HEK293 (cell line): Measurements from ENCODE around the gene SLC26A4.

ENCODE experiments used
- CTCF ChIA-PET: fragments of 350-600 bp; formaldehyde crosslinking; extraction: SDS; loops from one replicate; lab custom pipeline; 2021; ENCODE audit warnings: antibody characterized with exemption; lab: Yijun Ruan, JAX
- POLR2A ChIA-PET: fragments of 300-600 bp; formaldehyde crosslinking; extraction: SDS; loops from one replicate; lab custom pipeline; 2020; ENCODE audit warnings: antibody characterized with exemption, inconsistent platforms; lab: Yijun Ruan, JAX
- H3K27ac ChIP-seq: fragments of 200-500 bp; sonication (Bioruptor generic); 2 replicates; pipeline ENCODE4 v1.5.1; 2014; ENCODE audit warnings: low read depth, low read length, control low read depth, inconsistent platforms; ENCODE audit errors: extremely low read depth
- H3K36me3 ChIP-seq, 2 experiments: fragments of 200-500 bp in 1 of 2; sonication (Bioruptor generic) in 1 of 2; 1 replicate in 1 of 2; 2 replicates in 1 of 2; pipeline ENCODE4 v1.5.1; 2014 to 2017; ENCODE audit warnings: inconsistent platforms in 2 of 2, low read length in 2 of 2; ENCODE audit not compliant: control insufficient read depth in 2 of 2, insufficient read depth in 1 of 2
- H3K4me1 ChIP-seq: fragments of 200-500 bp; sonication (Bioruptor generic); 2 replicates; pipeline ENCODE4 v1.5.1; 2014; ENCODE audit warnings: mild to moderate bottlenecking, low read length, inconsistent platforms; ENCODE audit not compliant: control insufficient read depth, insufficient read depth
- H3K4me3 ChIP-seq: 2 replicates; pipeline ENCODE4 v1.5.1; 2011; ENCODE audit warnings: low read depth, mild to moderate bottlenecking, control low read depth, low read length, moderate library complexity
- H3K9me3 ChIP-seq: fragments of 200-500 bp; sonication (Bioruptor generic); 2 replicates; pipeline ENCODE4 v1.5.1; 2014; ENCODE audit warnings: low read depth, low read length, inconsistent platforms; ENCODE audit not compliant: control insufficient read depth, insufficient read depth
- FEZF1 ChIP-seq: fragments of 450-650 bp; formaldehyde crosslinking; IDR thresholded peaks from 2 replicates; pipeline ENCODE4 v1.5.1; 2016; ENCODE audit warnings: missing biosample characterization, missing genetic modification characterization
- HOXC10 ChIP-seq: sonication (generic); formaldehyde crosslinking; IDR thresholded peaks from 2 replicates; pipeline ENCODE4 v1.8.1; 2023; ENCODE audit warnings: mild to moderate bottlenecking, missing genetic modification reagents
- KLF16 ChIP-seq: fragments of 450-650 bp; formaldehyde crosslinking; IDR thresholded peaks from 2 replicates; pipeline ENCODE4 v1.5.1; 2017; ENCODE audit warnings: missing biosample characterization, missing genetic modification characterization
- KLF8 ChIP-seq: fragments of 450-650 bp; formaldehyde crosslinking; IDR thresholded peaks from 2 replicates; pipeline ENCODE4 v1.5.1; 2016; ENCODE audit warnings: missing biosample characterization, missing genetic modification characterization
- SETDB1 ChIP-seq: IDR thresholded peaks from one replicate; pipeline ENCODE4 v1.6.1; 2017; ENCODE audit warnings: mild to moderate bottlenecking, low read length, moderate library complexity, mixed read lengths; ENCODE audit not compliant: insufficient read length
- SP3 ChIP-seq: fragments of 450-650 bp; formaldehyde crosslinking; IDR thresholded peaks from 2 replicates; pipeline ENCODE4 v1.5.1; 2016; ENCODE audit warnings: missing biosample characterization, missing genetic modification characterization
- ZEB2 ChIP-seq: fragments of 450-650 bp; formaldehyde crosslinking; IDR thresholded peaks from 2 replicates; pipeline ENCODE4 v1.5.1; 2016; ENCODE audit warnings: missing biosample characterization, missing genetic modification characterization
- ZFP3 ChIP-seq: fragments of 450-650 bp; formaldehyde crosslinking; IDR thresholded peaks from 2 replicates; pipeline ENCODE4 v1.5.1; 2016; ENCODE audit warnings: low read depth, missing biosample characterization, missing genetic modification characterization
- ZNF140 ChIP-seq: fragments of 450-650 bp; formaldehyde crosslinking; IDR thresholded peaks from 2 replicates; pipeline ENCODE4 v1.5.1; 2016; ENCODE audit warnings: missing biosample characterization, missing genetic modification characterization
- ZNF174 ChIP-seq: fragments of 450-650 bp; formaldehyde crosslinking; IDR thresholded peaks from 2 replicates; pipeline ENCODE4 v1.5.0; 2017; ENCODE audit warnings: missing biosample characterization, mild to moderate bottlenecking, missing genetic modification characterization
- ZNF23 ChIP-seq: fragments of 450-650 bp; formaldehyde crosslinking; IDR thresholded peaks from 2 replicates; pipeline ENCODE4 v1.5.1; 2016; ENCODE audit warnings: missing biosample characterization, missing genetic modification characterization, borderline replicate concordance
- ZNF274 ChIP-seq, 2 experiments: fragments of 200-500 bp in 1 of 2; fragments of 450-650 bp in 1 of 2; sonication (Bioruptor generic) in 1 of 2; formaldehyde crosslinking in 1 of 2; IDR thresholded peaks; 2 replicates each; pipeline versions ENCODE4 v1.5.1 to v1.6.1; 2014 to 2016; ENCODE audit warnings: borderline replicate concordance in 1 of 2, inconsistent platforms in 1 of 2, low read length in 1 of 2, missing biosample characterization in 1 of 2, missing genetic modification characterization in 1 of 2
- ZNF292 ChIP-seq: fragments of 450-650 bp; formaldehyde crosslinking; IDR thresholded peaks from 2 replicates; pipeline ENCODE4 v1.5.1; 2016; ENCODE audit warnings: low read depth, missing biosample characterization, missing genetic modification characterization, borderline replicate concordance
- ZNF335 ChIP-seq: fragments of 450-650 bp; formaldehyde crosslinking; conservative IDR thresholded peaks from 2 replicates; pipeline ENCODE4 v1.5.1; 2016; ENCODE audit warnings: missing biosample characterization, missing genetic modification characterization
- ZNF433 ChIP-seq: fragments of 450-650 bp; formaldehyde crosslinking; IDR thresholded peaks from 2 replicates; pipeline ENCODE4 v1.5.1; 2016; ENCODE audit warnings: missing biosample characterization, missing genetic modification characterization, low read depth
- ZNF555 ChIP-seq: fragments of 450-650 bp; formaldehyde crosslinking; conservative IDR thresholded peaks from 2 replicates; pipeline ENCODE4 v1.5.1; 2017; ENCODE audit warnings: missing biosample characterization, mild to moderate bottlenecking, missing genetic modification characterization, inconsistent platforms
- ZNF629 ChIP-seq: fragments of 450-650 bp; formaldehyde crosslinking; IDR thresholded peaks from 2 replicates; pipeline ENCODE4 v1.5.1; 2017; ENCODE audit warnings: missing biosample characterization, missing genetic modification characterization
- ZNF747 ChIP-seq: fragments of 450-650 bp; formaldehyde crosslinking; IDR thresholded peaks from 2 replicates; pipeline ENCODE4 v1.5.1; 2016; ENCODE audit warnings: missing biosample characterization, missing genetic modification characterization
- ZNF792 ChIP-seq: fragments of 450-650 bp; formaldehyde crosslinking; IDR thresholded peaks from 2 replicates; pipeline ENCODE4 v1.5.1; 2016; ENCODE audit warnings: missing biosample characterization, missing genetic modification characterization
- ZNF837 ChIP-seq: fragments of 450-650 bp; formaldehyde crosslinking; IDR thresholded peaks from 2 replicates; pipeline ENCODE4 v1.5.1; 2016; ENCODE audit warnings: missing biosample characterization, missing genetic modification characterization
- TF ChIP-seq, protein P1 (sequence below): fragments of 450-650 bp; formaldehyde crosslinking; IDR thresholded peaks from 2 replicates; pipeline ENCODE4; 2016; ENCODE audit warnings: missing biosample characterization, missing genetic modification characterization
- TF ChIP-seq, protein P2 (sequence below): fragments of 450-650 bp; formaldehyde crosslinking; optimal IDR thresholded peaks from 2 replicates; pipeline ENCODE3; 2016; ENCODE audit warnings: missing biosample characterization, mild to moderate bottlenecking, missing genetic modification characterization
- TF ChIP-seq, protein P3 (sequence below): sonication (generic); formaldehyde crosslinking; IDR thresholded peaks from 2 replicates; pipeline ENCODE4 v1.8.1; 2022; ENCODE audit warnings: mild to moderate bottlenecking, moderate library complexity, missing genetic modification reagents
- TF ChIP-seq, protein P4 (sequence below): fragments of 450-650 bp; formaldehyde crosslinking; IDR thresholded peaks from 2 replicates; pipeline ENCODE4 v1.5.1; 2016; ENCODE audit warnings: missing biosample characterization, missing genetic modification characterization
- TF ChIP-seq, protein P5 (sequence below): fragments of 450-650 bp; formaldehyde crosslinking; IDR thresholded peaks from 2 replicates; pipeline ENCODE4 v1.5.1; 2016; ENCODE audit warnings: missing biosample characterization, missing genetic modification characterization
- TF ChIP-seq, protein P6 (sequence below): fragments of 450-650 bp; formaldehyde crosslinking; IDR thresholded peaks from 2 replicates; pipeline ENCODE4 v1.5.1; 2016; ENCODE audit warnings: missing biosample characterization, missing genetic modification characterization

Gene SLC26A4

DNA sequence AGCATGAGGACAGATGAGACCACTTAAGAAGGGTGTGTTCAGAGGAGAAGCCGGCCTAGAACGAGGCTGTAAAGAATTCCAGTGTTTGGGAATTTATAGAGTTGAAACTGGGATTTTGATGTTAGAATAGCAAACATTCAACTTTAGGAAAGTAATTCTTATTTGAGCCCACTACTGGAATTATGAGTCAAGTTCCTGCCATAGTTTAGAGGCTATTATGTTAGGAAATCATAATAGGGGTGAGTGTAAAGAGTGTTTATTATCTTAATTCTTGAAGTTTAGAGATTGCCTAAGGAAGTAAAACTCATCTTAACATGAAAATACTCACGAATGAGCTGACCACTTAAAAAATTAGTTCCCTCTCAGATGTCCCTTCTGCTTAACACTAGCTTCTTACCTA, 85.4 kb downstream of the SLC26A4 start:
- H3K9me3 ChIP-seq = no peaks in the 10 kb centered on the region
- H3K36me3 ChIP-seq = peaks cover 16 to 17% of the 10 kb centered on the region in 2 experiments
- TF ChIP-seq ZNF433 (tag by site-specific recombination) = no peak
- no peak for TF ChIP-seq ZNF629 (tag by site-specific recombination)
- no peak for TF ChIP-seq ZNF837 (tag by site-specific recombination)
- TF ChIP-seq, protein P1, sequence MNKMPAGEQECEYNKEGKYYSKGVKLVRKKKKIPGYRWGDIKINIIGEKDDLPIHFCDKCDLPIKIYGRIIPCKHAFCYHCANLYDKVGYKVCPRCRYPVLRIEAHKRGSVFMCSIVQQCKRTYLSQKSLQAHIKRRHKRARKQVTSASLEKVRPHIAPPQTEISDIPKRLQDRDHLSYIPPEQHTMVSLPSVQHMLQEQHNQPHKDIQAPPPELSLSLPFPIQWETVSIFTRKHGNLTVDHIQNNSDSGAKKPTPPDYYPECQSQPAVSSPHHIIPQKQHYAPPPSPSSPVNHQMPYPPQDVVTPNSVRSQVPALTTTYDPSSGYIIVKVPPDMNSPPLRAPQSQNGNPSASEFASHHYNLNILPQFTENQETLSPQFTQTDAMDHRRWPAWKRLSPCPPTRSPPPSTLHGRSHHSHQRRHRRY = no peak
- TF ChIP-seq ZNF792 (tag by site-specific recombination) = no peak
- TF ChIP-seq KLF16 (tag by site-specific recombination) = no peak
- TF ChIP-seq ZNF335 = no peak
- TF ChIP-seq ZNF23 (tag by site-specific recombination) = no peak
- no peak for TF ChIP-seq ZNF747
- no peak for TF ChIP-seq ZFP3 (tag by site-specific recombination)
- no peak for TF ChIP-seq ZEB2 (tag by site-specific recombination)
- TF ChIP-seq, protein P2, sequence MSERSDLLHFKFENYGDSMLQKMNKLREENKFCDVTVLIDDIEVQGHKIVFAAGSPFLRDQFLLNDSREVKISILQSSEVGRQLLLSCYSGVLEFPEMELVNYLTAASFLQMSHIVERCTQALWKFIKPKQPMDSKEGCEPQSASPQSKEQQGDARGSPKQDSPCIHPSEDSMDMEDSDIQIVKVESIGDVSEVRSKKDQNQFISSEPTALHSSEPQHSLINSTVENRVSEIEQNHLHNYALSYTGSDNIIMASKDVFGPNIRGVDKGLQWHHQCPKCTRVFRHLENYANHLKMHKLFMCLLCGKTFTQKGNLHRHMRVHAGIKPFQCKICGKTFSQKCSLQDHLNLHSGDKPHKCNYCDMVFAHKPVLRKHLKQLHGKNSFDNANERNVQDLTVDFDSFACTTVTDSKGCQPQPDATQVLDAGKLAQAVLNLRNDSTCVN (tag by site-specific recombination) = no peak
- no peak overlapping the region for H3K4me3 ChIP-seq
- CTCF ChIA-PET = interaction anchor here (0.6 to 8.8 kb wide), 3 partner anchors 35 to 282 kb away, joined by 3 to 106 read pairs (median 3); no protein-coding TSS in a partner anchor
- POLR2A ChIA-PET = no interaction called here
- H3K4me1 ChIP-seq = peaks cover 2% of the 10 kb centered on the region; the same call in 1 of the 2 replicates
- no peak overlapping the region for H3K27ac ChIP-seq

DNA sequence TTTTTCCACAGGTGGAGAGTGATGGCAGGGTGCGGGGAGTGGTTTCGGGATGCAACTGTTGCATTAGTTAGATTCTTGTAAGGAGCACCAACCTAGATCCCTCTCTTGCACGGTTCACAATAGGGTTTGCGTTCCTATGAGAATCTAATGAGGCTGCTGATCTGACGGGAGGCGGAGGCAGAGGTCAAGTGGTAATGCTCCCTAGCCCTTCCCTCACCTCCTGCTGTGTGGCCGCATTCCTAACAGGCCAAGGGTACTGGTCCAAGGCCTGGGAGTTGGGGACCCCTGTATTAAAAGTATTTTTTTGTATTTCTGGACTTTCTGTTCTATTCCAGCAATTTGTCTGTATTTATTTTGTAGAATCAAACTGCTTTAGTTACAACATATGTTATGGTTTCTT, 90.5 kb downstream of the SLC26A4 start:
- no peaks in the 10 kb centered on the region for H3K9me3 ChIP-seq
- ChIA-PET CTCF (no interaction called here), POLR2A (no interaction called here)
- H3K4me1 ChIP-seq = no peaks in the 10 kb centered on the region
- no peak overlapping the region for H3K27ac ChIP-seq
- no peak overlapping the region for H3K4me3 ChIP-seq
- peaks cover 52 to 66% of the 10 kb centered on the region in 2 experiments for H3K36me3 ChIP-seq
- TF ChIP-seq, protein P3, sequence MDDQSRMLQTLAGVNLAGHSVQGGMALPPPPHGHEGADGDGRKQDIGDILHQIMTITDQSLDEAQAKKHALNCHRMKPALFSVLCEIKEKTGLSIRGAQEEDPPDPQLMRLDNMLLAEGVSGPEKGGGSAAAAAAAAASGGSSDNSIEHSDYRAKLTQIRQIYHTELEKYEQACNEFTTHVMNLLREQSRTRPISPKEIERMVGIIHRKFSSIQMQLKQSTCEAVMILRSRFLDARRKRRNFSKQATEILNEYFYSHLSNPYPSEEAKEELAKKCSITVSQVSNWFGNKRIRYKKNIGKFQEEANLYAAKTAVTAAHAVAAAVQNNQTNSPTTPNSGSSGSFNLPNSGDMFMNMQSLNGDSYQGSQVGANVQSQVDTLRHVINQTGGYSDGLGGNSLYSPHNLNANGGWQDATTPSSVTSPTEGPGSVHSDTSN (CRISPR knock-in tag) = no peak
- TF ChIP-seq, protein P4, sequence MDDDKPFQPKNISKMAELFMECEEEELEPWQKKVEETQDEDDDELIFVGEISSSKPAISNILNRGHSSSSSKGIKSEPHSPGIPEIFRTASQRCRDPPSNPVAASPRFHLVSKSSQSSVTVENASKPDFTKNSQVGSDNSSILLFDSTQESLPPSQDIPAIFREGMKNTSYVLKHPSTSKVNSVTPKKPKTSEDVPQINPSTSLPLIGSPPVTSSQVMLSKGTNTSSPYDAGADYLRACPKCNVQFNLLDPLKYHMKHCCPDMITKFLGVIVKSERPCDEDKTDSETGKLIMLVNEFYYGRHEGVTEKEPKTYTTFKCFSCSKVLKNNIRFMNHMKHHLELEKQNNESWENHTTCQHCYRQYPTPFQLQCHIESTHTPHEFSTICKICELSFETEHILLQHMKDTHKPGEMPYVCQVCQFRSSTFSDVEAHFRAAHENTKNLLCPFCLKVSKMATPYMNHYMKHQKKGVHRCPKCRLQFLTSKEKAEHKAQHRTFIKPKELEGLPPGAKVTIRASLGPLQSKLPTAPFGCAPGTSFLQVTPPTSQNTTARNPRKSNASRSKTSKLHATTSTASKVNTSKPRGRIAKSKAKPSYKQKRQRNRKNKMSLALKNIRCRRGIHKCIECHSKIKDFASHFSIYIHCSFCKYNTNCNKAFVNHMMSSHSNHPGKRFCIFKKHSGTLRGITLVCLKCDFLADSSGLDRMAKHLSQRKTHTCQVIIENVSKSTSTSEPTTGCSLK (tag by site-specific recombination) = no peak
- TF ChIP-seq ZNF274 (IDR thresholded peaks at IDR 0.05; ENCODE audit: low read length) (no peak), ZNF274 (tag by site-specific recombination; IDR thresholded peaks at IDR 0.05; ENCODE audit: borderline replicate concordance) (no peak), HOXC10 (CRISPR knock-in tag) (no peak), FEZF1 (tag by site-specific recombination) (no peak), ZNF174 (tag by site-specific recombination) (no peak), ZNF140 (tag by site-specific recombination) (no peak), ZNF555 (tag by site-specific recombination) (no peak), SETDB1 (no peak), ZNF292 (tag by site-specific recombination) (no peak), KLF8 (tag by site-specific recombination) (no peak), SP3 (tag by site-specific recombination) (no peak)
- TF ChIP-seq, protein P5, sequence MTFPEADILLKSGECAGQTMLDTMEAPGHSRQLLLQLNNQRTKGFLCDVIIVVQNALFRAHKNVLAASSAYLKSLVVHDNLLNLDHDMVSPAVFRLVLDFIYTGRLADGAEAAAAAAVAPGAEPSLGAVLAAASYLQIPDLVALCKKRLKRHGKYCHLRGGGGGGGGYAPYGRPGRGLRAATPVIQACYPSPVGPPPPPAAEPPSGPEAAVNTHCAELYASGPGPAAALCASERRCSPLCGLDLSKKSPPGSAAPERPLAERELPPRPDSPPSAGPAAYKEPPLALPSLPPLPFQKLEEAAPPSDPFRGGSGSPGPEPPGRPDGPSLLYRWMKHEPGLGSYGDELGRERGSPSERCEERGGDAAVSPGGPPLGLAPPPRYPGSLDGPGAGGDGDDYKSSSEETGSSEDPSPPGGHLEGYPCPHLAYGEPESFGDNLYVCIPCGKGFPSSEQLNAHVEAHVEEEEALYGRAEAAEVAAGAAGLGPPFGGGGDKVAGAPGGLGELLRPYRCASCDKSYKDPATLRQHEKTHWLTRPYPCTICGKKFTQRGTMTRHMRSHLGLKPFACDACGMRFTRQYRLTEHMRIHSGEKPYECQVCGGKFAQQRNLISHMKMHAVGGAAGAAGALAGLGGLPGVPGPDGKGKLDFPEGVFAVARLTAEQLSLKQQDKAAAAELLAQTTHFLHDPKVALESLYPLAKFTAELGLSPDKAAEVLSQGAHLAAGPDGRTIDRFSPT (tag by site-specific recombination) = no peak
- TF ChIP-seq, protein P6, sequence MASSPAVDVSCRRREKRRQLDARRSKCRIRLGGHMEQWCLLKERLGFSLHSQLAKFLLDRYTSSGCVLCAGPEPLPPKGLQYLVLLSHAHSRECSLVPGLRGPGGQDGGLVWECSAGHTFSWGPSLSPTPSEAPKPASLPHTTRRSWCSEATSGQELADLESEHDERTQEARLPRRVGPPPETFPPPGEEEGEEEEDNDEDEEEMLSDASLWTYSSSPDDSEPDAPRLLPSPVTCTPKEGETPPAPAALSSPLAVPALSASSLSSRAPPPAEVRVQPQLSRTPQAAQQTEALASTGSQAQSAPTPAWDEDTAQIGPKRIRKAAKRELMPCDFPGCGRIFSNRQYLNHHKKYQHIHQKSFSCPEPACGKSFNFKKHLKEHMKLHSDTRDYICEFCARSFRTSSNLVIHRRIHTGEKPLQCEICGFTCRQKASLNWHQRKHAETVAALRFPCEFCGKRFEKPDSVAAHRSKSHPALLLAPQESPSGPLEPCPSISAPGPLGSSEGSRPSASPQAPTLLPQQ (tag by site-specific recombination) = no peak
